Inferior parietal cortex (tissue), 1 donor: Measurements from ENCODE around the gene ATP10A.

ENCODE experiments used
- DNase-seq: peaks from one replicate; pipeline ENCODE4 v3.0.0-alpha.2; 2016; ENCODE audit errors: extremely low spot score

ATP10A gene

DNA sequence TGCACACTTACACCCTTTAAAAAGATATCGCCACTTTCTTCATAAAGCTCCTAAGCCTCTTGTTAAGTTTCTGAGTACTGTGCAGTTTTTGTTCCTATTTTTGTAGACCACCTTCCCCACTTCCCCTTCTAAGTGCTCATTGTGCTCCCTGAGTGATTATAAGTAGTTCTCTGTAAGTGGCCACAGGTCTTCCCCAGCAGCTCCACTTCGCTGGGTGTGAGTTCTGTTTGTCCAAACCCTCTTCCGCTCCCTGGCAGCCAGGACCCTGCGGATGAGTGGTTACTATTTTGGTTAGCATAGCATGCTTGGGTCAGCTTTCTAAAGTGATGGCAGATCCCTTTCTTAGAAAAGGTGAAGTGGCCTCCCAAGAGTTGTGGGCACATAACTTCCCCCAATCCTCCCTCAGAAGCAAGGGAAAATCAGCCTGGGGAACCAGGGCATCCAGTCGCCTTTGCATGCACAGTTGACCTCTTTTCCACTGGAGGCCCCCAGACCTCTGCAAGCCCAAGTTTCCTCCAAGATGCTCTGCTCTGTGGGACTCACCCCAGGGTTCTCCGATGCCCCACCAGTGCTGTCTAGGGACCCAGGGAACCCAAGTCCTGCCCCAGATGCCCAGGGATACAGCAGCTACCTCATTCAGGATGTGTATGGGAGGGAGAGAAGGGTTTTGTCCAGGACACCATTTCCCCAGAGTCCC lies 69.6 kb downstream of the ATP10A start:
- no peak for DNase-seq

DNA sequence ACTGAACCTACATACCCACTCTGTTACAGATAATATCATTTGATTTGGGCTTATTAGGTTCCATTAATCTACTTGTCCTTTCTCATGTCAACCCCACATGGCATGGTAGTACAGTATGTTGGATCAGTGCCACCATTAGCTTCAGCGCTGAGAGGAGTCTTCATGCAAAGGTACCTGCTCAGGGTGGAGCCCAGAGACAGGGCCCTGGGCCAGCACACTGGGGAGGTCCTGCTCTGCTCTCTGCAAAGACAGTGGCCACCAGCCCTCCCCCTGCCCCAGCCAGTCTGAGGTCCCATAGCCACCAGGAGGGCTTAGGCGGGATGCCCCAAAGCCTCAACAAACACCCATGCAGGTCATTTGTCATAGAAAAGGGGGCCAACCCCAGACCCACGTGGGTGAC lies 71.0 kb downstream of the ATP10A start:
- DNase-seq, result no peak

DNA sequence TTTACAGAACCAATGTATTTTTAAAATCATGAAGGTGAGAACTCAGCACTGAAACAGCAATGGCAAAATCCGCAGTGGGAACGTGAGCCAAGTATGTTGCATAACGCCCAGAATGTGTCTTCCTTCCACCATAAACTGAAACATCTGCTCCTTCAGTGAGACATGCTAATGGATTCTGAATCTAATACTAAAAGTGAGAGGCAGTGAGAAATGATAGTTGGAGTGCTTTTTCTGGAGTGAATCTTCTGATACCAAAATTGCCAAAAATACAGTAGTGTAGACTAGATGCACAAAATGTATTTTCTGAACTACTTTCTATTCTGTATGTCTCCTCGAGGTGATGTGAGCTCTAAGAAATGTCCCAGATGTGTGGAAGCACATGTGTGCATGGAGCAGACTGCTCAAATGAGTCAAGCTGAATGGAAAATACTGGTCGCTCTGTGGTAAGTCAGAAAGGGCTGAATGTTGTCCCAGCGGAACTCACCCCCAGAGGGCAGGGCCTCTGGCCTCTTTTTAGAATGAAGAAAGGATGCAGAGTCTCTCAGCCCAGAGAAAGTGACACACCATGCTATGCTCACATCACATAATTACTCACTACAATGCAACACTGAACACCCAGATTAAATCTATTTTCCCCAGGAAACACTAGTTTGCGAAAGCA lies 73.0 kb downstream of the ATP10A start:
- peak; percentile 64 for DNase-seq

DNA sequence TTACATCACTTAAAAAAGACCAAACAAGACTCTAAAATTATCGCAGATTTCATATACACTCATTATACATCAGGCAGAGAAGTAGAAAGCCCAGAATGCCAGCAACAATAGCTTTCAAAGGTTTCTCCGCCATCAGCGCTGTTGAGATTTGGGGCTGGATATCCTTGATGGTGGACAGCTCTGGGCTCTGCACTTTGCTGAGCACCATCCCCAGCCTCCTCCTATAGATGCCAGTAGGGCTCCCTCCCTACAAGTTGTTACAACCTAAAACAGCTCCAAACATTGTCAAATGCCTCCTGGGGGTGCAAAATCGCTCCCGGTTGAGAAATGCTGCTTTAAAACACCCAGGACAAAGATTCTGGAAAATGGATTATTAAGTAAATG lies 73.5 kb downstream of the ATP10A start:
- DNase-seq, result no peak

DNA sequence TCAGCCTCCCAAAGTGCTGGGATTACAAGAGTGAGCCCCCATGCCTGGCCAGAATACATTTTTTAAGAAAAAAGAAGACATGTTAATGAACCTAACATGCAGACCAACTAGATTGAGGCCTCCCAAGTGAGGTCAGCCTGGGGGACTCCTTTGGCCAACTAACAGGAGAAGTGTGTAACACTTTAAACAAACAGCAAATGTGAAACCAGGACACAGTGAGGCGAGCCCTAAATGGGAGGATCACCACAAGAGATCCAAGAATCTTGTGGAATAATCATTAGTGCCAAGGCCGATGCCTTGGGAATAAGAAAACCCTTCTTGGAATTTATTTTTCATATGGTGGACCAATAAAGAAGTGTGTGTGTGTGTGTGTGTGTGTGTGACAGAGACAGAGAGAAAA lies 73.9 kb downstream of the ATP10A start:
- no peak for DNase-seq

DNA sequence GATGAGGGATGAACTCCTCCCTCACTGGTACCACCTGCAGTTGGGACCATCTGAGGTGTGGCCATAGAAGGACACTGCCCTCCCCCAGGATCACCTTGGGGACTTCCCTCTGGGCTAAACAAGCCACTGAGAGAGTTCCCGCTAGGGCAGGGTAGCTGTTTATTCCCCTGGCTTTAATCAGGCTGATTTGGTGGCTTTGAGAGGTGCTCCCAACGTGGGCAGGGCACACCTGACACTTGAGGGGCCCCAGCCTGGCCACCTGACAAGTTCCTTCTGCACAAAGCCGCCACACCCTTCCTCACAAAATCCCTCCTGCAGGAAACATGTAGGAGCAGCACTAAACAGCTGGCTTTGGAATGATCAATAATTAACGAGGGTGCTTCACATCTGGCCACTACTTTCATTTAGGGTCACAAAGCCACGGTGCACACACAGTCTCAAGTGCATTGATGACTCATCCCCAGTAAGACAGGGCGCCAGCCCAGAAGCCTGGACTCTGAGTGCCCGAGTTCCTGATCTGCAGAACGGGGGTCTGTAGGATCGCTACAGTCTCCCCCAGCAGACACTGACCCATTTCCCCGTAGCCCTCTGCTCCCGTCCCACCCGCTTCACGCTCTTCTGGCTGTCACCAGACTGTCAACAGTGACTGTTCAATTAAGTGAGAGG lies 75.1 kb downstream of the ATP10A start:
- DNase-seq, result no peak

DNA sequence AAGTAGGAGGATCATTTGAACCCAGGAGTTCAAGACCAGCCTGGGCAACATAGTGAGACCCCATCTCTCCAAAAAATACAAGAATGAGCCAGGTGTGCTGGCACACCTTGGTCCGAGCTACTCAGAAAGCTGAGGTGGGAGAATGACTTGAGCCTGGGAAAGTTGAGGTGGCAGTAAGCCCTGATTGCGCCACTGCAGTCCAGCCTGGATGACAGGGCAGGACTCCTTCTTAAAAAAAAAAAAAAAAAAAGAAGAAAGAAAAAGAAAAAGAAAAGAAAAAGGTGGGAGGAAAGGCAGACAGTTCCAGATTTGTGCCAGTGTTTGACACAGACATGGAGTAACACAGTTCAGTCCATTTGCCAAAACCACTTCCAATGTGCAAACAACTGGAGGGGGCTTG lies 75.7 kb downstream of the ATP10A start:
- no peak for DNase-seq

DNA sequence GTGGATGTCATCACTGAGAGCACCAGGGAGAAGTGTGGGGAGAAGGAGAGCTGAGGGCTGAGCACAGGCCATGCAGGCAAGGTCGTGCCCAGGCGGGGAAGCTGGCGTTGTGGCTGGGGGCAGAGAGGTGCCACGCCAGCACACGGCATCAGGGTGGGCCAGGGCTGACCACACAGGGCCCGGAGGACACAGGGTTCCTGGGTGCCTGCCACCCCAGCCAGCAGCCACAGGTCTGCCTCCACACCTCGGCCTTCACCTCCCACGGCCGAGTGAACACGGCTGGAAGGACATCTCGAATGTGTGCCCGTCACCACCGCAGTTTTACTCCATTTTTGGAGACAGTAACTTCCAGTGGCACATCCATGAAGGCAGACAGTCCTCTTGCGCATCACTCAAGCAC lies 77.1 kb downstream of the ATP10A start:
- no peak for DNase-seq

DNA sequence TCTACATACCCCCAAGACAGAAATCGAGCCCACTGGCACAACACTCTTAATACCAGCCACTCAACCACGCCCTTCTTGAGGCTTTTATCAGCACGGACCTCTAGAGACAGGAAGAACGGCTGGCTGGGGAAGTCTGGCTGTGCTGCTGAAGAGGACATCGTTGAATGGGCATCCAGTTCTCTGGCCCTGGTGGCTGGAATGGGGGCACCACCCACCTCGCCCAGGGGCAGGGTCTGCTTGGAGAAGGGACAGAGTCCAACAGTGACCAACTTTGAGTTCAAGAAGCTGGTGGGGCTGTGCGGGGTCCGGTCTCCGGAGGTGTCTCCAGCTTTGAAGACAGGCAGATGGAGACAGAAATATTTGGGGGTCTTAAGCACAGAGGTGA lies 77.5 kb downstream of the ATP10A start:
- DNase-seq, result no peak

DNA sequence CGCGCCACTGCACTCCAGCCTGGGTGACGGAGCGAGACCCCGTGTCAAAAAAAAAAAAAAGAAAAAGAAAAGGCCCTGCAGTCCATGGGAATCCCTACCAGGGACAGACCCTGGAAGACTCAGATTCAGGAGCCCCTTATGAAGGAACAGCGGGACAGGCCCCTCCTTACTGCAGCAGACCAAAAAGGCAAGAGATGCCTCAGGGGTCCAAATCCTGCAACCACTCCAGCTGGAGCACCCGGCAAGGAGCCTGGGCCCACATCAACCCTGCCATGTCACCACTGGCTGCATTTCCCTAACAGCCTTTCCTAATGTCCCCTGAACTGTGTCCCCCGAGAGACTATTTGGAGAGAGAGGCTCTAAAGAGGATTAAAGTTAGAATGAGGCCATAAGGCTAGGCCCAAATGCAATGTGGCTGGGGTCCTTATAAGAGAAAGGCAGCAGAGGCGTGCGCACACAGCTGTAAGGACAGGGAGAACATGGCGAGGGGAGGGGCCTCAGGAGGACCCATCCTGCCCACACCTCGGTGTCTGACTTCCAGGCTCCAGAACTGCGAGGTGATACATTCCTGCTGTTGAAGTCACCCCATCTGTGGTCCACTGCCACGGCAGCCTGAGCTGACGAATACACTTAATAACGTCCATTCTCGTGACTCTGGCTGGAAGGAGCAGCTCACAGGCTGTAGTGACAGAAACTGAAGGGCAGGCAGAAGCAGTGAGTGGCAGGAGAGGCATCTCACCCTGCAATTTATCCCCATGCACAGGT lies 78.1 kb downstream of the ATP10A start:
- DNase-seq, result no peak

DNA sequence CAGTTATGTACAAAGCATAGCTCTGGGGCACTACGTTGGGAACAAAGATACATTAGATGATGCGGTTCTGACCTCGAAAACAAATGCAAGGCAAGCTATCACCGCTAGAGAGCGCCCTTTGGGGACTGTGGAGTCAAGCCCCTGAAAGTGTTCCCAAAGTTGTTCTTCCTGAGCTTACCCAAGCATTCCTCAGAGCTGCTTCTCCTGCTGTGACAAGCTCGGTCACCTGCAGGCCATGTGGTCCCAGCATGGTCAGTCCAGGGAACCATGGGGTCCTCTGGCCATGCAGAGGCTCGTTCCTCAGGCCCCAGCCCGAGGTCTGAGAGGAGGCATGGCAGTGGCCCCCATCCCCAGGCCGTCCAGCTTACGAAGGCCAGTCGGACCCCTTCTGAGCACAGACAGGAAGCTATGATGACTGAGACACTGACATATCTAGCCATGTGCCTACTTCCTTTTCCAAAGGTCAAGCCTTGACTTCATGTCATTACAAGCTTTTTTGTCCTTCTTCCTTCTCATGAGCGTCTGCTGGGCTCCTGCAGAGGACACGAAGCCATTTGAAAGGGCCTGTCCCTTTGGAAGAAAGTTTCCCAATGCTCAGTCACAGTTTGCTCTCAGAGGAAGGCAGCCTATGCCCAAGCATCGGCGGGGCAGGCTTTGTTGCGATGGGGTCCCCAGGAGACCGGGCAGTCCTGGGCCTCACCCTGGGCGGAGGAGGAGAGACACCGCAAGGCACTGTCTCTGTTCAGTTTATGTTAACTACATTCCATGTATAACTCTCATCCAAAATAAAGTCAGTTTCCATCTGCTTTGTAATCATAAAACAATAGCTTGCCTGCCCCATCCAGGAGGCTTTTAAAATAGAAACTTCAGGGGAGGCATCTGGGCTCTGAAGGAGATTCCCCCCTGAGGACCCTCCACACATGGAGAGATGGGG lies 79.3 kb downstream of the ATP10A start:
- DNase-seq, result no peak

DNA sequence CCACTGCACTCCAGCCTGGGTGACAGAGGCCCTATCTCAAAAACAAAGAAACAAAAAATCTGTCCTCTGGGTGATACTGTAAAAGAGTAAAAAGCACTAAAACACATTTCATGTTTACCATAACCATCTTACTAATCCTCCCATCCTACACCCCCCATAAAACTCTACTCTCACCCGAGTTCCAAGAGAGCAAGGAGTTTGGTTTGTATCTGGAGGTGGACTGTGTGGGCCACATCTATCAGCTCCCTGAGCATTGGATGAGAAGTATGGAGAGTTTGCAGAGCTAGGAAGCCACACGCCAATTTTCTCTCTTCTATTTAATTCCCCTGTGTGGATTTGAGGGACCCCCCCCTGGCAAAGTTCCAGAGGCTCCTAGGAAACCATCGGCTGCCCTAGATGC lies 80.0 kb downstream of the ATP10A start:
- DNase-seq, result no peak

DNA sequence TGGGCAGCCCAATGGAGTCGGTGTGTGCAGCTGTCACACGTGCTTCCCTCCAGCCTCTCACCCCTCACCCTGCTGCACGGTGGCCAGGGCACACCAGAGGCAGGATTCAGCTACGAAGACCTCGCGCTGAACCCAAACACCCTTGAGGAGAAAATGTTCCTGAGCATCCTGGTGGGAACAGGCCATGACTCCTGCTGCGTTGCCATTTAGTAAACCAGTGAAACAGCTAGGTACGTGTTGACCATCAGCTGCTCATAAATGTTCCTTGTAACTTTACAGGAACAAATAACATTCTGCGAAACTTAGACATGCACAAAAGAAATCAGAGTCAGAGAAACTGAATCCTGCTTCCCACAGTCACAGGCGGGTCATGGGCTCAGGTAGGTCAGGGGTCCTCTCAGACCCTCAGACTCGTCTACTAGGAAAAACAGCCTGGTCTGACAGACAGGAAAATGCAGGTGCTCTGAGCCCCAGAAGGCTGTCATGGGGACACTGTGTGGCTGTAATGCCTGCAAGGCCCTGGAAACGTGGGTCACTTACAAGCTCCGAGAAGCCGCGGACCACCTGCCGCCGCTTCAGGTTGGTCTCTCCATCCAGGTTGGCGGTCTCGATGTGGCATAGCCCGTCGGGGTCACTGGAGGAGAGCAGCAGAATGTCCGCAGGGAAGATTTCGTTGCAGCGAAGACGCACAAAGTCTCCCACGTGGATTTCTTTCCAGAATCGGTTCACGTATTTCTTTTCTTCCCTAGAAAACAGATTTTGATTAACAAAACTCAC lies 82.5 kb downstream of the ATP10A start:
- DNase-seq, result no peak

DNA sequence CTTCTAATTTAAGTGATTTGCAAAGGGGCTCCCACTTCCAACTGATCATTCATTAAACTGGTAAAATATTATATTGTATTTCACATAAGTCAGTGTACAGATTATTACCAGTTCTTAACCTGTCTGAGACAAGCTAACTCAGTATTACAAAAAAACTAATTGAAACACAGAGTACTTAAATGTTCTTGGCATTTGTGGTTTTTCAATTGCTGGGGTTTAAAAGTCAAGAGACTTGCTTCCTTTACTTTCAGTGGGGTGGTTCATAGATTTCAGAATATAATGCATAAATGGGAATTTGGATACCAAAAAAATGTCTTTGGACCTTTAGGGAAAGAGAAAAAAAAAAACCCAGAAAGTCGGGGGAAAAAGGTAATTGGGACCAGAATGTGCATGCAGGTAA lies 85.0 kb downstream of the ATP10A start:
- DNase-seq, result no peak

DNA sequence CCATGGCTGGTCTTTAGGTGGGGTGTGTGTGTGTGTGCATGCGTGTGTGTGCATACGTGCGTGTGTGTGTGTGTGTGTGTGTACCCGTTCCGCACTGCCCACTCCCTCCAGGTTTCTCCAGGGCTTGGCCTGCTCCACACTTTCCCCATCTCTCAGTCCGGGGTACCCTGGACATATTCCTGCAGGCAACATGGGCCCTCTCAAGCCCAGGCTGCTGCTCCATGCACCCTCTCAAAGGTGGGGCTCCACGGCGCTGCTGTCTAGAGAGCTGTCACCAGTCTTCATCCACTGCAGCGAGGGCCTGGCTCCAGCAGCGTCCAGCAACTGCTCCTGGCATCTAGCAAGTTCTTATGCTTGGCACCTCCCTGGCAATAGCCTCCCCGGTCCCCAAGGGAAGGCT lies 86.1 kb downstream of the ATP10A start:
- DNase-seq, result no peak

DNA sequence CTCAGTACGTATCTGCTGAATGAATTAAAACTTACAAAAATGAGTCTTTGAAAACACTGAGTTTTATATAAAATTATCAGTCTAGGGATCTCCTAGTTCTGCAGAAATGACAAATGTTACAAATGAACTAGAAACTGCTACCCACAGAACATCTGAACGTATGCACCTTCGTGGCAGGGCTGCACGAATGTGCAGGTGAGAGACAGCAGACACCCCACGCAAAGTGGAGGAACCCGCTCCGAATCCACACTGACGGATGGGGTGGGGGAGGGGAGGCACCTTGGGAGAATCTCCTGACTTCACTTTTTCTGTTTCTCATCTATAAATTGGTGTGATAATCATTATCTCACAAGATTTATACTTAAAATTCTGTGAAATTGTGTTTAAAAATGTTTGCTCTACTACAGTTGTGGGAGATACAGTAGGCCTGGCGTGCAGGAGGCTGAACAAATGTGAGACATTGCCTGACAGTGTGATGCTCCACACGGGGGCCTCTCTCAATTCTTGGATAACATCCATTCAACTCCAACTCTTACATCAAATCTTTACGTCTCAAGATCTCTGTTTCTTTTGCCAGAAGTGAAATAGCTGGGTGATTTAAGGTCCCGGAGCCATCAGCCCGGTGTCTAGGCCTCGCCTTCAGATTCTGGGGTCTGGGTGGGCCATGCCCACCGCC lies 86.9 kb downstream of the ATP10A start:
- no peak for DNase-seq

DNA sequence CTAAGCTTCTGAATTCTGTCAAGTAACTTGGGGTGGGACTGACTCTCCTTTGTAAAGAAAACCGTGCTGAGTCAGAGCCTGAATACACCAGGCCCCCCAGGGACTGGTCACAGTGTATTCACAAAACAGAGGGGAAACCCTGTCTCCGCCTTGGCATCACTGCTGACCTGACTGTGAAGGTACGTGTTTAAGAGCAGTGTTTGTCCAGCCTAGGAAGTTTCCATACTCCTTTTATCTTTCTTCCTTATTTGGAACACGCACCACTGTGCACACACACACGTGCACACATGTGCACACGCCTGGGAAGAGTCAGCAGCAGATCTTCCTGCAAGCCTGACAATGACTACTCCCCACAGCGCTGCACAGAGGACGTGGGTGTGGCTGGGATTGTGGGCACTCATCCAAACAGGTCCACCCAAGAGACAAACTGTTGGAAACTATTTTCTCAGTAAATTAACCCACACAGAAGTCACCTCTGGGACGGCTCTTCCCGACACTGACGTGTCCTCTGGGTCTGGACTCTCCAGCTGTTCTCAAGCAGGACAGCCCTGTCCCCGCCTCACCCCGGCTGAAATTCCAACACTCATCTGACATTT lies 87.7 kb downstream of the ATP10A start:
- DNase-seq, result no peak

DNA sequence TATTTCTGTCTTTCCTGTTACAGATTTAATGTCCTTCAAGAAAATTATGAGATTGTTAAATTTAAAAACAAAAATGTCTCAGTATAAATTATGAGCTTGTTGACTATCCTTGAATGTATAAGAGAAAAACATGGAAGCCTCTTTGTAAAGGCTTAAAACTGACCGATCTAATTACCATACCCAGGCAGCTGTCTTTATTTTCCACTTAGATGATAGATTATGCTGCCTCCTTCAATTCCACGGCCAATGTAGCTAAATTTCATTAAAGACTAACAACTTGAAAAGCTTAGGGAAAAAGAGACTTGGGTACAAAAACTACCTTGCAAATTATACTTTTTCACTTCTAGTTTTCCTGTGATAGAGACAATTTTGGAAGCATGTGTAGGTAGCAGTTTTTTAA lies 88.3 kb downstream of the ATP10A start:
- DNase-seq, result no peak

DNA sequence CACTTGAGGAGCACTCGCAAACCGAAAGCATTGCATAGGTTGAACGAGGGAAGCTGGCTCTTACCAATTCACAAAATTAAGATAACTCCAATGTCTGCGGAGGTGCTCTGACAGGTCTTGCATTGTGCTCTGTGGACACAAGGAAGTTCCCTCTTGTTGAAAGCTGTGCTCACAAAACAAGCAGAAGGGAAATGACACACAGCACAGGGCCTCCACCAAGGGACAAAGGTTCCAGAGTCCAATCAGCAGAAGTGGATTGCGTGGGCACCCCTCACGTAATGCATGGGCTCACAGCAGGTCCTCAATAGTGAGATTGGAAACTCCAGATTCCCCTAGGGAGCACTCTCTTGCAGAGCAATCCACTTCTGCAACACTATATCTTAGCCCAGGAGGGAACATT lies 89.9 kb downstream of the ATP10A start:
- DNase-seq, result no peak

DNA sequence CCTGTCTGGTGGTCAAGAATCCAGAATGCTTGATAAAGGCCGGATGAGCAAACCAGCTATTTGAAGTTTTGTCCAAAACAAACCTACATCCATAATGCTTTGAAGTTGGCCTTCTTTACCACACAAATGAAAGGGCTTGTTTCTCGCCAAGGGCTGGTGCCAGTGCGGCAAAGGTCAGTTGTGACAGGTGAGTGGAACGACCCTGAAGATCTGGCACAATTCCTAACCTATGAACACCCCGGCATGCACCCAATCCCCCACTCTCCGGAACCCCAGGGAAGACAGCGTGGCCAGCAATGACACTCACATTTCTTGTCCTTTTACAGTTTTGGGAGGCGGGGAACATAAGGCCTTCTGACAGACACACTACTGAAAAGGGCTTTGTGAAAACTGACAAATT lies 90.6 kb downstream of the ATP10A start:
- DNase-seq, result no peak
